Adrenal gland (tissue), 12 donors: ENCODE measurements around the gene STIL. TPM values are rescaled to one million over a fixed set of nuclear protein-coding genes. Genes with fewer than 3 reads are reported as not detected.

Experiments used
- DNase-seq, 7 donors: peaks; one replicate each; pipeline ENCODE4 v3.0.0-alpha.2; 2019 to 2020
- H3K27ac ChIP-seq, 5 donors: fragments of 200-600 bp; sonication (generic) in 4 of 5; 1 replicate in 3 of 5; 2 replicates in 2 of 5; pipeline versions ENCODE4 v1.5.1 to v1.8.0; 2016 to 2020; ENCODE audit warnings: mild to moderate bottlenecking in 1 of 5
- H3K27me3 ChIP-seq: fragments of 200-600 bp; 2 replicates; pipeline ENCODE4 v1.8.0; 2021
- H3K36me3 ChIP-seq, 2 donors: fragments of 200-600 bp; replicated peaks in 1 of 2; 1 replicate in 1 of 2; 2 replicates in 1 of 2; pipeline versions ENCODE4 v1.5.1 to v1.8.0; 2018 to 2022
- H3K4me1 ChIP-seq, 2 donors: fragments of 200-600 bp; replicated peaks in 1 of 2; 1 replicate in 1 of 2; 2 replicates in 1 of 2; pipeline versions ENCODE4 v1.5.1 to v1.8.0; 2018 to 2021
- H3K4me3 ChIP-seq, 4 donors: fragments of 200-600 bp; sonication (generic) in 3 of 4; one replicate each; pipeline ENCODE4 v1.5.1; 2016 to 2018
- H3K9me3 ChIP-seq, 3 donors: fragments of 200-600 bp; sonication (generic) in 1 of 3; replicated peaks in 1 of 3; 1 replicate in 2 of 3; 2 replicates in 1 of 3; pipeline versions ENCODE4 v1.5.1 to v1.8.0; 2016 to 2021
- CTCF ChIP-seq, 6 experiments: fragments of 450-650 bp in 4 of 6; fragments of 200-600 bp in 2 of 6; sonication (generic) in 1 of 6; IDR thresholded peaks; 1 replicate in 5 of 6; 2 replicates in 1 of 6; pipeline versions ENCODE4 v1.5.1 to v1.8.0; 2016 to 2021; ENCODE audit warnings: antibody characterized with exemption in 6 of 6, mild to moderate bottlenecking in 2 of 6, moderate library complexity in 1 of 6
- POLR2A ChIP-seq, 2 donors: fragments of 450-650 bp; IDR thresholded peaks; one replicate each; pipeline ENCODE4 v1.6.1; 2017; ENCODE audit warnings: antibody characterized with exemption in 2 of 2, mild to moderate bottlenecking in 2 of 2, moderate library complexity in 1 of 2
- WGBS, 4 donors: extraction: QIAGEN DNeasy Blood & Tissue Kit in 2 of 4; methylation state at CpG; one replicate each; pipeline versions ENCODE4 v1.1.5 to v1.1.7; 2013 to 2017; 5-methylcytosine and 5-hydroxymethylcytosine counted together
- intact Hi-C, 2 donors: fragments of 100-400 bp; cut with DNase I; formaldehyde crosslinking; loops; one replicate each; pipeline versions ENCODE4 v1.14.1 to v1.15.0; 2022 to 2023
- polyA plus RNA-seq, 3 donors: library from polyadenylated mRNA; stranded (reverse); fragments of 200-250 nt in 2 of 3; fragments of 350-450 nt in 1 of 3; fragmentation: Illumina TruSeq in 1 of 3; extraction: RNeasy Lipid Tissue Mini Kit (QIAGEN cat#74804) in 1 of 3; gene quantifications; one replicate each; pipeline ENCODE4 v1.2.3, GENCODE V29; 2013 to 2014
- total RNA-seq, 9 donors: library from RNA; depleted of rRNA in 4 of 9; stranded (reverse); fragments of >200 nt in 4 of 9; fragments of 120-200 nt in 1 of 9; fragmentation: NEBNext Ultra II Directional in 1 of 9; extraction: Animal tissue kit (Norgen Biotek cat#: 25700) in 1 of 9; gene quantifications; one replicate each; pipeline versions ENCODE4 v1.1.0 to v1.2.4, GENCODE V29; 2013 to 2023
- donor health status: healthy with polysubstance abuse.
- donor health status: Bipolar disorder and iron deficiency.
- donor health status: DM: yes; HTN: yes; CAD: no.
- donor health status: DM: no; HTN: no; CAD: no.
- donor health status: DM: no; HTN: no; CAD: no.
- donor health status: DM: yes; HTN: yes; CAD: no.

The STIL gene
- total and polyA plus RNA-seq, 12 donors, result 0.24 to 7.0 (median 1.4) TPM

DNA sequence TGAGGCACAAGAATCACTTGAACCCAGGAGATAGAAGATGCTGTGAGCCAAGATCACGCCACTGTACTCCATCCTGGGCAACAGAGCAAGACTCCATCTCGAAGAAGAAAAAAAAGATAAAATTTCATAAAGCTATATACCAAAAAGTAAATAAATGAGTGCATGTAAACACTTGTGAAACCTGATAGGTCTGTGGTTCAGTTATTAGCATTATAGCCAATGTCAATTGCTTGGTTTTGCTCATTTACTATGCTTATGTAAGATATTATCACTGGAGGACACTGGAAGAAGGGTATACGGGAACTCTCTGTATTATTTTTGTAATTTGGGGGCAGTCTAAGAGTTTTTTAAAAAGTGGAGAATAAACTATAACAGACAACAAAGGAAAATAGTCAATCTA, 64.2 kb downstream of the STIL start:
- no peaks in the 10 kb centered on the region for H3K4me1 ChIP-seq
- no peak for TF ChIP-seq CTCF (IDR thresholded peaks at IDR 0.05)
- no peak for TF ChIP-seq POLR2A (IDR thresholded peaks at IDR 0.05)
- 89 to 98% (median 96%) methylated on average over 3 of the region's 3 CpGs for WGBS, 4 donors
- intact Hi-C loops, result no loop called here
- no peak for DNase-seq
- no peak overlapping the region for H3K27ac ChIP-seq
- H3K36me3 ChIP-seq, result no peaks in the 10 kb centered on the region
- H3K9me3 ChIP-seq, result no peaks in the 10 kb centered on the region
- H3K4me3 ChIP-seq, result no peak overlapping the region
- H3K27me3 ChIP-seq, result no peaks in the 10 kb centered on the region

- no peak for DNase-seq
- TF ChIP-seq CTCF (IDR thresholded peaks at IDR 0.05) (no peak), POLR2A (IDR thresholded peaks at IDR 0.05) (no peak)
- Histone ChIP-seq H3K27ac (no peak overlapping the region), H3K36me3 (no peaks in the 10 kb centered on the region), H3K4me1 (no peaks in the 10 kb centered on the region), H3K4me3 (no peak overlapping the region), H3K9me3 (no peaks in the 10 kb centered on the region), H3K27me3 (peaks cover under 1% of the 10 kb centered on the region)
- intact Hi-C loops, result no loop called here
- whole genome bisulfite sequencing, 4 donors, result 46 to 79% (median 66%) methylated on average over 3 of the region's 3 CpGs
Observed at GRCh38 chr1:47244339-47244862, 69.5 kb downstream of the STIL start.

DNA sequence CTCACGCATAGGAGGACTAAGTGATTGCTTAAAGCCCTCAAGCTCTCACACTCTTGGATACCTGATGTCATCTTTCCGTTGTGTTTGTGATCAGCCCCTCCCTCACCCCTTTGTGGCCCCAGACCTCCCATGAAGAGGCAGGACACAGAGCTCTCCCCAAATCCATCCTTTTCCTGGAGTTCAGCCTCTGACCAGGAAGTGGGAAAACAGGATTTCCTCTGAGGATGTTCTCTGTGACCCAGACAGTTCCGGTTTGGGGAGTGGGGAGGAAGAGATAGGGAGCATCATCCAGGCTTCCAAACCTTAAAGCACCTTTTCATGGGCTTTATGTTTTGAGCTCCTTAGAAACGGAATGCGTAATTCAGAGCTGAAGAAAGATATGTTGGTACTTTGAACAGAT, 70.0 kb downstream of the STIL start:
- H3K4me1 ChIP-seq, result no peaks in the 10 kb centered on the region
- H3K36me3 ChIP-seq, result no peaks in the 10 kb centered on the region
- TF ChIP-seq POLR2A (IDR thresholded peaks at IDR 0.05), result no peak
- TF ChIP-seq CTCF (IDR thresholded peaks at IDR 0.05), result no peak
- H3K27me3 ChIP-seq, result peaks cover 6% of the 10 kb centered on the region
- intact Hi-C loops, result no loop called here
- no peak overlapping the region for H3K4me3 ChIP-seq
- DNase-seq, result no peak
- WGBS, 4 donors, result 56 to 63% (median 60%) methylated on average over 5 of the region's 5 CpGs
- H3K9me3 ChIP-seq, result no peaks in the 10 kb centered on the region
- H3K27ac ChIP-seq, result no peak overlapping the region

- Histone ChIP-seq H3K9me3 (no peaks in the 10 kb centered on the region), H3K36me3 (no peaks in the 10 kb centered on the region), H3K4me3 (no peak overlapping the region), H3K4me1 (no peaks in the 10 kb centered on the region), H3K27me3 (peaks cover 7% of the 10 kb centered on the region), H3K27ac (peak overlapping the region in 2 of 5 donors; percentile 21 to 47)
- 56 to 76% (median 74%) methylated on average over 8 to 11 of the region's 11 CpGs for WGBS, 4 donors
- TF ChIP-seq CTCF (IDR thresholded peaks at IDR 0.05) (no peak), POLR2A (IDR thresholded peaks at IDR 0.05) (no peak)
- peak in 1 of 7 donors; percentile 57 for DNase-seq
- intact Hi-C loops, result no loop called here
Observed at GRCh38 chr1:47241114-47242113, 72.5 kb downstream of the STIL start.
